A549 (cell line): ENCODE results near the gene BTBD18. TPM values are rescaled to one million over a fixed set of nuclear protein-coding genes. Genes with fewer than 3 reads are reported as not detected.

Experiments used
- ATAC-seq, 2 experiments: fragments of 200-7000 bp in 1 of 2; fragments of >200 bp in 1 of 2; cut with Nextera tagmentation in 1 of 2; cut with Tn5 transposase in 1 of 2; 3 replicates each; pipeline versions ENCODE4 v1.8.0 to v1.9.1; 2018 to 2020; ENCODE audit warnings: mild to moderate bottlenecking in 1 of 2, moderate library complexity in 1 of 2
- CTCF ChIA-PET: fragments of 300-600 bp; sonication (Branson Sonifier 250); formaldehyde crosslinking; extraction: SDS; loops from one replicate; lab custom pipeline; 2021; ENCODE audit warnings: antibody characterized with exemption, inconsistent platforms; lab: Yijun Ruan, JAX
- POLR2A ChIA-PET: fragments of 350-600 bp; formaldehyde crosslinking; extraction: SDS; loops from one replicate; lab custom pipeline; 2021; ENCODE audit warnings: antibody characterized with exemption, inconsistent platforms; lab: Yijun Ruan, JAX
- DNase-seq, 2 experiments: peaks; one replicate each; pipeline versions ENCODE4 v3.0.0 to v3.0.0-alpha.2; 2011 to 2016; ENCODE audit warnings: low read depth in 1 of 2, low spot score in 1 of 2
- FAIRE-seq: peaks from 2 replicates; lab custom pipeline; 2011; peaks lifted over from hg19 to GRCh38; lab: Jason Lieb, UNC
- H3K27ac ChIP-seq, 2 experiments: fragments of >200 bp; sonication (Bioruptor Twin); formaldehyde crosslinking; 3 replicates each; pipeline ENCODE4 v1.5.1; 2016 to 2017
- H3K4me1 ChIP-seq: fragments of >200 bp; sonication (Bioruptor Twin); formaldehyde crosslinking; 3 replicates; pipeline ENCODE4 v1.6.1; 2016
- H3K4me2 ChIP-seq: fragments of >200 bp; sonication (Bioruptor Twin); formaldehyde crosslinking; 3 replicates; pipeline ENCODE4 v1.6.1; 2016
- H3K4me3 ChIP-seq: fragments of >200 bp; sonication (Bioruptor Twin); formaldehyde crosslinking; 3 replicates; pipeline ENCODE4 v1.5.1; 2016
- H3K9me3 ChIP-seq: fragments of >200 bp; sonication (Bioruptor Twin); formaldehyde crosslinking; 3 replicates; pipeline ENCODE4 v1.6.1; 2016
- ATOH8 ChIP-seq: fragments of 250-450 bp; sonication (Bioruptor Pico); IDR thresholded peaks from 2 replicates; pipeline ENCODE4 v1.5.0; 2020; ENCODE audit warnings: low read depth, mild to moderate bottlenecking, moderate library complexity
- CHD4 ChIP-seq: fragments of 200-600 bp; sonication (generic); IDR thresholded peaks from 2 replicates; pipeline ENCODE4 v1.6.1; 2016; ENCODE audit warnings: antibody characterized with exemption, mild to moderate bottlenecking, borderline replicate concordance
- EHMT2 ChIP-seq: fragments of 200-600 bp; sonication (generic); IDR thresholded peaks from 2 replicates; pipeline ENCODE4 v1.6.1; 2016; ENCODE audit warnings: antibody characterized with exemption, low read depth, mild to moderate bottlenecking, moderate library complexity
- FOSB ChIP-seq: fragments of 250-450 bp; sonication (Bioruptor Pico); IDR thresholded peaks from 2 replicates; pipeline ENCODE4 v1.5.0; 2020; ENCODE audit warnings: mild to moderate bottlenecking, moderate library complexity
- HOXB13 ChIP-seq: fragments of 250-450 bp; sonication (Bioruptor Pico); IDR thresholded peaks from 2 replicates; pipeline ENCODE4 v1.5.0; 2020; ENCODE audit warnings: low read depth, mild to moderate bottlenecking, moderate library complexity
- KDM1A ChIP-seq: fragments of 200-600 bp; sonication (generic); IDR thresholded peaks from 2 replicates; pipeline ENCODE4 v1.6.1; 2016; ENCODE audit warnings: low read depth, mild to moderate bottlenecking
- NPAS2 ChIP-seq: fragments of 250-450 bp; sonication (Bioruptor Pico); IDR thresholded peaks from 2 replicates; pipeline ENCODE4 v1.8.0; 2022; ENCODE audit warnings: mild to moderate bottlenecking, moderate library complexity, borderline replicate concordance
- NR3C1 ChIP-seq: fragments of >200 bp; sonication (Bioruptor Twin); formaldehyde crosslinking; IDR thresholded peaks from 3 replicates; pipeline ENCODE4 v1.6.1; 2017
- PBX3 ChIP-seq: IDR thresholded peaks from 2 replicates; pipeline ENCODE4 v1.6.1; 2012
- RCOR1 ChIP-seq: fragments of 150-350 bp; IDR thresholded peaks from 2 replicates; pipeline ENCODE4 v1.6.1; 2014; ENCODE audit warnings: antibody characterized with exemption, low read length, low read depth
- USF2 ChIP-seq: fragments of 450-650 bp; IDR thresholded peaks from 2 replicates; pipeline ENCODE4 v1.6.1; 2014; ENCODE audit warnings: antibody characterized with exemption
- ZFP36 ChIP-seq: fragments of 450-650 bp; IDR thresholded peaks from 2 replicates; pipeline ENCODE4 v1.6.1; 2014; ENCODE audit warnings: borderline replicate concordance; ENCODE audit not compliant: partially characterized antibody
- ZSCAN20 ChIP-seq: fragments of 250-450 bp; sonication (Bioruptor Pico); IDR thresholded peaks from 2 replicates; pipeline ENCODE4 v1.8.0; 2022; ENCODE audit warnings: mild to moderate bottlenecking, moderate library complexity
- WGBS: methylation state at CpG from one replicate; pipeline ENCODE4 v1.1.6; 2017; ENCODE audit errors: missing lambda C conversion rate; 5-methylcytosine and 5-hydroxymethylcytosine counted together
- polyA plus RNA-seq, 4 experiments: library from polyadenylated mRNA; depleted of rRNA in 3 of 4; stranded (reverse); fragments of >200 nt; fragmentation: RNase III in 1 of 4; extraction: RNeasy Plus Mini Kit Qiagen cat#74134 plus additional on column Dnase treatment in 1 of 4; gene quantifications; 2 replicates in 3 of 4; 3 replicates in 1 of 4; pipeline ENCODE4 v1.2.3, GENCODE V29; 2011 to 2017
- TF ChIP-seq, protein P1 (sequence below): fragments of 200-600 bp; sonication (generic); IDR thresholded peaks from 2 replicates; pipeline ENCODE4 v1.6.1; 2016; ENCODE audit warnings: antibody characterized with exemption, mild to moderate bottlenecking, moderate library complexity

Gene BTBD18
- polyA plus RNA-seq, 2 of the 4 experiments (the other 2 are of a cell fraction): not detected

- no peak for TF ChIP-seq ATOH8 (CRISPR knock-in tag)
- no peak for TF ChIP-seq NPAS2 (CRISPR knock-in tag)
- TF ChIP-seq NR3C1: no peak
- TF ChIP-seq, protein P1, sequence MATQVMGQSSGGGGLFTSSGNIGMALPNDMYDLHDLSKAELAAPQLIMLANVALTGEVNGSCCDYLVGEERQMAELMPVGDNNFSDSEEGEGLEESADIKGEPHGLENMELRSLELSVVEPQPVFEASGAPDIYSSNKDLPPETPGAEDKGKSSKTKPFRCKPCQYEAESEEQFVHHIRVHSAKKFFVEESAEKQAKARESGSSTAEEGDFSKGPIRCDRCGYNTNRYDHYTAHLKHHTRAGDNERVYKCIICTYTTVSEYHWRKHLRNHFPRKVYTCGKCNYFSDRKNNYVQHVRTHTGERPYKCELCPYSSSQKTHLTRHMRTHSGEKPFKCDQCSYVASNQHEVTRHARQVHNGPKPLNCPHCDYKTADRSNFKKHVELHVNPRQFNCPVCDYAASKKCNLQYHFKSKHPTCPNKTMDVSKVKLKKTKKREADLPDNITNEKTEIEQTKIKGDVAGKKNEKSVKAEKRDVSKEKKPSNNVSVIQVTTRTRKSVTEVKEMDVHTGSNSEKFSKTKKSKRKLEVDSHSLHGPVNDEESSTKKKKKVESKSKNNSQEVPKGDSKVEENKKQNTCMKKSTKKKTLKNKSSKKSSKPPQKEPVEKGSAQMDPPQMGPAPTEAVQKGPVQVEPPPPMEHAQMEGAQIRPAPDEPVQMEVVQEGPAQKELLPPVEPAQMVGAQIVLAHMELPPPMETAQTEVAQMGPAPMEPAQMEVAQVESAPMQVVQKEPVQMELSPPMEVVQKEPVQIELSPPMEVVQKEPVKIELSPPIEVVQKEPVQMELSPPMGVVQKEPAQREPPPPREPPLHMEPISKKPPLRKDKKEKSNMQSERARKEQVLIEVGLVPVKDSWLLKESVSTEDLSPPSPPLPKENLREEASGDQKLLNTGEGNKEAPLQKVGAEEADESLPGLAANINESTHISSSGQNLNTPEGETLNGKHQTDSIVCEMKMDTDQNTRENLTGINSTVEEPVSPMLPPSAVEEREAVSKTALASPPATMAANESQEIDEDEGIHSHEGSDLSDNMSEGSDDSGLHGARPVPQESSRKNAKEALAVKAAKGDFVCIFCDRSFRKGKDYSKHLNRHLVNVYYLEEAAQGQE: no peak
- TF ChIP-seq CHD4: no peak
These were observed 23.9 kb upstream of the BTBD18 start (continued) for GRCh38 chr11:57775491-57775890.

DNA sequence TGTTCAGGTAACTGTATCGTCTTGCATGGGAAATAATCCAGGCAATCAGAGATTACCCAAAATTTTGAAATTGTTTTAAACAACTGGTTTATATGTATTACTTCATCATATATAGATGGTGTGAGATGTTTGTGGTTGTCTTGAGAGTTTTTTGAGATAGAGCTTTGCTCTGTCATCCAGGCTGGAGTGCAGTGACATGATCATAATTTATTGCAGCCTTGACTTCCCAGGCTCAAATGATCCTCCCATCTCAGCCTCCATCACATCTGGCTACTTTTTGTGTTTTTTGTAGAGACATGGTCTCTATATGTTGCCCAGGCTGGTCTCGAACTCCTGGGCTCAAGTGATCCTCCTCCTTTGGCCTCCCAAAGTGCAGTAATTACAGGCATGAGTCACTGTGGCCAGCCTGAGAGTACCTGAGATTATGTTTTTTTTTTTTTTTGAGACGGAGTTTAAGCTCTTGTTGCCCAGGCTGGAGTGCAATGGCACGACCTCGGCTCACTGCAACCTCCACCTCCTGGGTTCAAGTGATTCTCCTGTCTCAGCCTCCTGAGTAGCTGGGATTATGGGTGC lies 21.5 kb upstream of the BTBD18 start:
- Histone ChIP-seq H3K4me3 (no peak overlapping the region), H3K9me3 (no peaks in the 10 kb centered on the region), H3K4me1 (peaks cover 65% of the 10 kb centered on the region), H3K4me2 (peak overlapping the region; percentile 38; the same call in 1 of the 3 replicates), H3K27ac (peak overlapping the region in 1 of 2 experiments; percentile 33; a peak in 3 of 6 replicates)
- ATAC-seq (no peak), FAIRE-seq (no peak), DNase-seq (no peak)
- ChIA-PET POLR2A (no interaction called here), CTCF (interaction anchor here (1.4 to 2.9 kb wide), 2 partner anchors 10 to 14 kb away, joined by 3 to 11 read pairs; no protein-coding TSS in a partner anchor)
- WGBS: 64% methylated on average over 5 of the region's 5 CpGs
- TF ChIP-seq USF2 (no peak), RCOR1 (no peak), KDM1A (no peak), FOSB (CRISPR knock-in tag) (no peak), EHMT2 (no peak), PBX3 (no peak), ZSCAN20 (no peak), ZFP36 (no peak)

DNA sequence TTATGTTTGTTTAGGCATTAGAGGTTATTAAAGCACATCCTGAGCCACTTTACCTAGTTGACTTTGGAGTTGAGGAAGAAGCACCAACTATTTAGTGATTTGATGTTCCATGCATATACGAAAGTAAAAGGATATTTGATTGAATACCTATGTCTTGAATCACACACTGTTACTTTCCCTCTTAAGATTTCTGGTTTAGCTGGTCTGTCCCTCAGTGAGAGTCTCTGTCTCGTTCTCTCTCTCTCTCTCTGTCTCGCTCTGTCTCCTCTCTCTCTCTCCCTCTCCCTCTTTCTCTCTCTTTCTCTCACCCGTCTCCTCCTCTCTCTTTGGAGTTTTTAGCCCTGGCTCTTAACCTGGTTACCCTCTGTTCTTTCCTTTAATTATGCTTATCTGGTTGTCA lies 20.9 kb upstream of the BTBD18 start:
- H3K4me2 ChIP-seq: peak overlapping the region; percentile 38
- H3K9me3 ChIP-seq: no peaks in the 10 kb centered on the region
- no peak for DNase-seq
- 62% methylated on average over 4 of the region's 4 CpGs for WGBS
- H3K4me3 ChIP-seq: no peak overlapping the region
- ChIA-PET CTCF (interaction anchor here (1.4 to 2.9 kb wide), 3 partner anchors 9 to 28 kb away, joined by 3 to 19 read pairs (median 11); no protein-coding TSS in a partner anchor), POLR2A (no interaction called here)
- peak in 1 of 2 experiments; percentile 32; a peak in 2 of 6 replicates for ATAC-seq
- TF ChIP-seq HOXB13 (CRISPR knock-in tag): no peak
- TF ChIP-seq KDM1A: no peak
- peaks cover 61% of the 10 kb centered on the region for H3K4me1 ChIP-seq
- FAIRE-seq: no peak
- peak overlapping the region in 1 of 2 experiments; percentile 33; a peak in 3 of 6 replicates for H3K27ac ChIP-seq
